OCI-LY3 (cell line): ENCODE results near the gene KL.

Experiments used
- H2AFZ ChIP-seq: fragments of 200-600, 300-600 bp; shearing (Covaris generic); 2 replicates; pipeline ENCODE4 v1.6.0; 2014; ENCODE audit warnings: antibody characterized with exemption, low read depth, low read length
- H3K27ac ChIP-seq: fragments of 200-600, 300-600 bp; sonication (generic); 2 replicates; pipeline ENCODE4 v1.5.1; 2014; ENCODE audit warnings: mild to moderate bottlenecking, low read length, moderate library complexity, mixed read lengths
- H3K27me3 ChIP-seq: fragments of 200-600, 300-600 bp; sonication (generic); 2 replicates; pipeline ENCODE4 v1.6.1; 2014; ENCODE audit warnings: low read depth, low read length, mixed read lengths
- H3K36me3 ChIP-seq: fragments of 200-600, 300-600 bp; sonication (generic); replicated peaks from 2 replicates; pipeline ENCODE3; 2014; ENCODE audit warnings: low read depth, low read length, mixed read lengths
- H3K4me1 ChIP-seq: fragments of 300-600, 200-600 bp; sonication (generic); 2 replicates; pipeline ENCODE4 v1.6.1; 2014; ENCODE audit warnings: low read length, mixed read lengths
- H3K4me2 ChIP-seq: fragments of 200-600, 300-600 bp; sonication (generic); 2 replicates; pipeline ENCODE4 v1.6.1; 2014; ENCODE audit warnings: low read length, mixed read lengths
- H3K4me3 ChIP-seq: fragments of 300-600, 200-600 bp; sonication (generic); 2 replicates; pipeline ENCODE4 v1.5.1; 2014; ENCODE audit warnings: antibody characterized with exemption, mild to moderate bottlenecking, low read length, moderate library complexity
- H3K79me2 ChIP-seq: fragments of 300-600, 200-600 bp; shearing (Covaris generic); 2 replicates; pipeline ENCODE4 v1.6.1; 2014; ENCODE audit warnings: mild to moderate bottlenecking, low read length, mixed read lengths
- H3K9ac ChIP-seq: fragments of 300-600, 200-600 bp; shearing (Covaris generic); 2 replicates; pipeline ENCODE4 v1.6.0; 2014; ENCODE audit warnings: mild to moderate bottlenecking, low read length, moderate library complexity
- H3K9me3 ChIP-seq: fragments of 200-600, 300-600 bp; shearing (Covaris generic); 2 replicates; pipeline ENCODE4 v1.6.1; 2014; ENCODE audit warnings: low read length, mixed read lengths; ENCODE audit not compliant: insufficient read depth
- H4K20me1 ChIP-seq: fragments of 200-600, 300-600 bp; sonication (generic); 2 replicates; pipeline ENCODE4 v1.6.1; 2016; ENCODE audit warnings: low read length, mixed read lengths; ENCODE audit not compliant: insufficient read depth
- CTCF ChIP-seq: fragments of 200-600, 300-600 bp; sonication (generic); IDR thresholded peaks from 2 replicates; pipeline ENCODE4 v1.5.1; 2014; ENCODE audit warnings: antibody characterized with exemption, low read length, low read depth
- EZH2phosphoT487 ChIP-seq: fragments of 200-600 bp; shearing (Covaris generic); IDR thresholded peaks from 2 replicates; pipeline ENCODE4 v1.6.1; 2018; ENCODE audit warnings: antibody characterized with exemption, mixed run types, low read depth

The KL gene

GRCh38 chr13:32969516-32969941, 46.7 kb upstream of the KL start:
- Histone ChIP-seq H3K9ac (no peak overlapping the region), H3K36me3 (no peaks in the 10 kb centered on the region), H3K4me1 (no peaks in the 10 kb centered on the region), H3K27me3 (no peaks in the 10 kb centered on the region), H3K27ac (no peak overlapping the region), H4K20me1 (no peaks in the 10 kb centered on the region), H3K79me2 (no peaks in the 10 kb centered on the region), H3K4me3 (no peak overlapping the region), H3K9me3 (no peaks in the 10 kb centered on the region), H2AFZ (no peak overlapping the region), H3K4me2 (no peak overlapping the region)
- TF ChIP-seq CTCF = no peak
- no peak for TF ChIP-seq EZH2phosphoT487

GRCh38 chr13:32976056-32976805, 40.0 kb upstream of the KL start:
- Histone ChIP-seq H3K4me1 (no peaks in the 10 kb centered on the region), H3K9me3 (no peaks in the 10 kb centered on the region), H2AFZ (no peak overlapping the region), H3K4me2 (no peak overlapping the region), H3K27me3 (no peaks in the 10 kb centered on the region), H3K9ac (no peak overlapping the region), H3K27ac (no peak overlapping the region), H3K79me2 (no peaks in the 10 kb centered on the region), H4K20me1 (no peaks in the 10 kb centered on the region), H3K4me3 (no peak overlapping the region), H3K36me3 (no peaks in the 10 kb centered on the region)
- TF ChIP-seq EZH2phosphoT487 (no peak), CTCF (no peak)

- no peak for TF ChIP-seq CTCF
- no peak for TF ChIP-seq EZH2phosphoT487
- no peaks in the 10 kb centered on the region for H3K79me2 ChIP-seq
- H3K27me3 ChIP-seq = no peaks in the 10 kb centered on the region
- H3K9ac ChIP-seq = no peak overlapping the region
- H3K36me3 ChIP-seq = no peaks in the 10 kb centered on the region
- no peak overlapping the region for H3K27ac ChIP-seq
- H3K4me3 ChIP-seq = no peak overlapping the region
- no peaks in the 10 kb centered on the region for H3K9me3 ChIP-seq
- no peaks in the 10 kb centered on the region for H4K20me1 ChIP-seq
- no peak overlapping the region for H3K4me2 ChIP-seq
- no peaks in the 10 kb centered on the region for H3K4me1 ChIP-seq
- no peak overlapping the region for H2AFZ ChIP-seq
Observed at GRCh38 chr13:32976912-32977311, 39.3 kb upstream of the KL start.

GRCh38 chr13:32977321-32977720, 38.9 kb upstream of the KL start:
- Histone ChIP-seq H3K4me3 (no peak overlapping the region), H2AFZ (no peak overlapping the region), H3K9ac (no peak overlapping the region), H3K9me3 (no peaks in the 10 kb centered on the region), H3K27me3 (no peaks in the 10 kb centered on the region), H3K4me2 (no peak overlapping the region), H3K36me3 (no peaks in the 10 kb centered on the region), H3K27ac (no peak overlapping the region), H3K4me1 (no peaks in the 10 kb centered on the region), H3K79me2 (no peaks in the 10 kb centered on the region), H4K20me1 (no peaks in the 10 kb centered on the region)
- TF ChIP-seq CTCF = no peak
- TF ChIP-seq EZH2phosphoT487 = no peak
